ENCODE results near the gene CTRL. TPM values are rescaled to one million over a fixed set of nuclear protein-coding genes. Genes with fewer than 3 reads are reported as not detected.

Gene CTRL
- polyA plus RNA-seq, 1 donor (not counting 4 experiments of a cell fraction or from before 2014, with no cell fraction given): 0.10 TPM

DNA sequence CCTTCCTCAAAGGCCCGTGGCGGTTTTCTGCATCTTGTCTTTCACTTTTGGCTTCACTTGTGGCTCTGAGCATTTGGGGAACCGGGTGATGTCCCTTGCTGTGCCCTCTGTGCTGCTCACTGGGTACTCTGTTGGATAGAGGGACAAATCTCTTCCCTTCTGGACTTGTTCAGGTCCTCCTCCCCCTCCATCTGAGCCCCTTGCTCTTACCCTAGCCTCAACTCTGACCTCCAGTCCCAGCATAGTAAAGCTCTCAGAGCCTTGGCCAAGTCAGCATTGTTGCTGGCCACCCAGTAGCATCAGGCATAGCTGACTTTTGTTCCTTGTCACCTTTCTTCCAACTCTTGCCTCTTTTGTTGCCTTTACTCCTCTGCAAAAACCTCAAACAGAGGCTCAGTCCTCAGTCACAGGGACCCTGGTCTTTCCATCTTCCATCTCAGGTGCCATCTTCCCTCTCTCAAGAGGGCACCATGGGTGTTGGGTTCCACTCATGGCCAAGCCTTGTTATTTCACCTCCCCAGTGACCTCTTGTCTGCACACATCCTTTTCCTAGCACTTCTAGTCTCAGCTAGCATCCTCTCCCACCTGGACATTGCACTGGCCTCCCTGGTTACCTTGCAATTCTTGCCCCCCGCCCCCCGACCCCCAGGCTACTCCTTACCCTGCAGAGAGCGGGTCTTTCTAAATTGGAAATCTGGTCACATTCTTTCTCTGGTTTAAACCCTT is 5.4 kb upstream of the CTRL start:
- no peak for FAIRE-seq
- no peak for TF ChIP-seq EZH2 (IDR thresholded peaks at IDR 0.05; ENCODE audit: low read length)
- TF ChIP-seq CTCF (optimal IDR thresholded peaks at IDR 0.05 in 1 of 3, IDR thresholded peaks at IDR 0.05 in 1 of 3, conservative IDR thresholded peaks at IDR 0.05 in 1 of 3; ENCODE audit: extremely low read depth in 1 of 3, insufficient read depth in 2 of 3, low read length in 3 of 3): no peak

GRCh38 chr16:67936124-67936879 is 4.6 kb upstream of the CTRL start, which contains the start of gene PSMB10:
TSS of gene PSMB10 (minus strand) at chr16:67936850. CDS start at chr16:67936749, 101 bp downstream.
- no peaks in the 10 kb centered on the region for H3K27me3 ChIP-seq (ENCODE audit: control insufficient read depth, extremely low read depth, insufficient read depth, low read length)
- peak within 1 kb of the TSS; percentile 81 for H3K27ac ChIP-seq (ENCODE audit: control insufficient read depth, insufficient read depth, low read length)
- H2AFZ ChIP-seq (ENCODE audit: control insufficient read depth, low read length): peak within 1 kb of the TSS; percentile 82
- no peaks in the 10 kb centered on the region for H4K20me1 ChIP-seq (ENCODE audit: control insufficient read depth, extremely low read depth, insufficient read depth, low read length)
- peak within 1 kb of the TSS; percentile 63 for H3K4me2 ChIP-seq (ENCODE audit: control insufficient read depth, extremely low read depth, insufficient read depth, low read depth, low read length)
- TF ChIP-seq EZH2 (IDR thresholded peaks at IDR 0.05; ENCODE audit: low read length) (no peak), CTCF (optimal IDR thresholded peaks at IDR 0.05 in 1 of 3, IDR thresholded peaks at IDR 0.05 in 1 of 3, conservative IDR thresholded peaks at IDR 0.05 in 1 of 3; ENCODE audit: extremely low read depth in 1 of 3, insufficient read depth in 2 of 3, low read length in 3 of 3) (peak in 1 of 3 experiments; percentile 29)
- FAIRE-seq: no peak
- dilution Hi-C loops (cut with MboI; ENCODE audit: extremely low pct_ligation_motif_present, low sequenced_read_pairs): no loop called here
- no peaks in the 10 kb centered on the region for H3K9me1 ChIP-seq (ENCODE audit: control insufficient read depth, extremely low read depth, insufficient read depth, low read length)
- no peaks in the 10 kb centered on the region for H3K9me3 ChIP-seq (ENCODE audit: control insufficient read depth, low read depth, low read length)
- peaks cover 27% of the 10 kb centered on the region for H3K4me1 ChIP-seq (ENCODE audit: control insufficient read depth, extremely low read depth, insufficient read depth, low read length)
- H3K4me3 ChIP-seq (ENCODE audit: control insufficient read depth in 2 of 3, extremely low read depth in 1 of 3, insufficient read depth in 2 of 3, low read depth in 1 of 3, low read length in 3 of 3): peak within 1 kb of the TSS; percentile 89 to 95 (median 91)
- no peak for DNase-seq (ENCODE audit: low read depth, low spot score)
- H3K36me3 ChIP-seq (ENCODE audit: control insufficient read depth in 2 of 2, extremely low read depth in 1 of 2, insufficient read depth in 2 of 2, low read length in 2 of 2): peaks cover 7 to 18% of the 10 kb centered on the region in 2 experiments
- H3K9ac ChIP-seq (ENCODE audit: control insufficient read depth, extremely low read depth, insufficient read depth, low read length): peak within 1 kb of the TSS; percentile 92
- peaks cover 10% of the 10 kb centered on the region for H3K79me2 ChIP-seq (ENCODE audit: control insufficient read depth, insufficient read depth, low read length)

More for the DNA sequence above, 5.4 kb upstream of the CTRL start:
- Histone ChIP-seq H3K4me1 (ENCODE audit: control insufficient read depth, extremely low read depth, insufficient read depth, low read length) (peaks cover 27% of the 10 kb centered on the region), H2AFZ (ENCODE audit: control insufficient read depth, low read length) (no peak overlapping the region), H3K9me1 (ENCODE audit: control insufficient read depth, extremely low read depth, insufficient read depth, low read length) (peaks cover 3% of the 10 kb centered on the region), H3K79me2 (ENCODE audit: control insufficient read depth, insufficient read depth, low read length) (peaks cover 10% of the 10 kb centered on the region), H3K4me3 (ENCODE audit: control insufficient read depth in 2 of 3, extremely low read depth in 1 of 3, insufficient read depth in 2 of 3, low read depth in 1 of 3, low read length in 3 of 3) (peak overlapping the region; percentile 89 to 95 (median 91)), H3K9ac (ENCODE audit: control insufficient read depth, extremely low read depth, insufficient read depth, low read length) (peak overlapping the region; percentile 92), H3K9me3 (ENCODE audit: control insufficient read depth, low read depth, low read length) (no peaks in the 10 kb centered on the region), H4K20me1 (ENCODE audit: control insufficient read depth, extremely low read depth, insufficient read depth, low read length) (no peaks in the 10 kb centered on the region), H3K4me2 (ENCODE audit: control insufficient read depth, extremely low read depth, insufficient read depth, low read depth, low read length) (peak overlapping the region; percentile 63), H3K36me3 (ENCODE audit: control insufficient read depth in 2 of 2, extremely low read depth in 1 of 2, insufficient read depth in 2 of 2, low read length in 2 of 2) (peaks cover 10 to 21% of the 10 kb centered on the region in 2 experiments), H3K27ac (ENCODE audit: control insufficient read depth, insufficient read depth, low read length) (peak overlapping the region; percentile 81), H3K27me3 (ENCODE audit: control insufficient read depth, extremely low read depth, insufficient read depth, low read length) (no peaks in the 10 kb centered on the region)
- dilution Hi-C loops (cut with MboI; ENCODE audit: extremely low pct_ligation_motif_present, low sequenced_read_pairs): no loop called here
- no peak for DNase-seq (ENCODE audit: low read depth, low spot score)
